Immature natural killer cell (primary cell): ENCODE data around the gene FGFR3. TPM values are rescaled to one million over a fixed set of nuclear protein-coding genes. Genes with fewer than 3 reads are reported as not detected.

Experiments
- DNase-seq, 3 donors: peaks; one replicate each; pipeline ENCODE4 v3.0.0; 2022; ENCODE audit warnings: mixed read lengths in 1 of 3
- H3K27ac Mint-ChIP-seq, 6 donors: one replicate each; pipeline ENCODE4 v1.8.0; 2020; ENCODE audit warnings: mixed read lengths in 6 of 6, mild to moderate bottlenecking in 5 of 6, inconsistent platforms in 4 of 6, moderate library complexity in 3 of 6
- H3K27me3 Mint-ChIP-seq, 3 donors: one replicate each; pipeline ENCODE4 v1.8.0; 2020 to 2021; ENCODE audit warnings: low read depth in 3 of 3, mild to moderate bottlenecking in 3 of 3, mixed read lengths in 3 of 3, moderate library complexity in 3 of 3, inconsistent platforms in 1 of 3
- H3K36me3 Mint-ChIP-seq, 3 donors: one replicate each; pipeline ENCODE4 v1.8.0; 2020; ENCODE audit warnings: mixed read lengths in 3 of 3, inconsistent platforms in 2 of 3, mild to moderate bottlenecking in 2 of 3
- H3K4me1 Mint-ChIP-seq, 2 donors: one replicate each; pipeline ENCODE4 v1.8.0; 2020; ENCODE audit warnings: inconsistent platforms in 2 of 2, mild to moderate bottlenecking in 2 of 2, mixed read lengths in 2 of 2, moderate library complexity in 1 of 2
- H3K4me3 Mint-ChIP-seq, 5 donors: one replicate each; pipeline ENCODE4 v1.8.0; 2020; ENCODE audit warnings: mild to moderate bottlenecking in 5 of 5, mixed read lengths in 5 of 5, inconsistent platforms in 3 of 5, moderate library complexity in 3 of 5
- H3K9me3 Mint-ChIP-seq, 6 donors: one replicate each; pipeline ENCODE4 v1.8.0; 2020; ENCODE audit warnings: mild to moderate bottlenecking in 6 of 6, mixed read lengths in 6 of 6, inconsistent platforms in 4 of 6, moderate library complexity in 3 of 6
- polyA plus RNA-seq, 3 donors: library from polyadenylated mRNA; unstranded; fragments of 300-500 nt; fragmentation: Illumina TruSeq; gene quantifications; one replicate each; pipeline ENCODE4 v1.2.3, GENCODE V29; 2021

The FGFR3 gene
- polyA plus RNA-seq, 3 donors from 2014 or later, result not detected

- H3K36me3 Mint-ChIP-seq, result no peaks in the 10 kb centered on the region
- no peak overlapping the region for H3K4me3 Mint-ChIP-seq
- H3K27me3 Mint-ChIP-seq, result no peaks in the 10 kb centered on the region
- H3K9me3 Mint-ChIP-seq, result no peaks in the 10 kb centered on the region
- H3K27ac Mint-ChIP-seq, result no peak overlapping the region
- no peak for DNase-seq
- peaks cover 0 to 2% of the 10 kb centered on the region in 2 donors for H3K4me1 Mint-ChIP-seq
Measured at GRCh38 chr4:1770245-1770644, 22.8 kb upstream of the FGFR3 start.

DNA sequence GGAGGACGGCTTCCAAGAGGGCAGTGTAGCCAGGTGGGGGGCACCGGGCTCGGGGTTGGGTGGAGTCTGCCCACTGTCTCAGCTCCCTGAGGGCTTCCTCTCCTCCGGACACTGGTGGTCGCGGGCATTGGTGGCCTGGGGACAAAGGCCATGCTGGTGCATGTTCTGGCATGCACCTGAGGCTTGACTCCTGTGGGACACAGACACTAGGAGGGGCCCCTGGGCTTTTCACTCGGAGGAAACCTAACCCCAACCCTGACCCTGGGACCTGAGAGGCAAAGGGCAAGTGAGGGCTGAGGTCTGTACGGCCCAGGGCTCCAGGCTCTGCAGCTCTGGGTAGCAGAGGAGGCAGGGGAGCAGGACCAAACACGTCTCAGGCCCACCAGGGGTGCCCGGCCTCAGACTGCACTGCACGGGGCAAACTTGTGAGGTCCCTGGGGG is 22.3 kb upstream of the FGFR3 start:
- Mint-ChIP-seq H3K4me1 (peaks cover 0 to 2% of the 10 kb centered on the region in 2 donors), H3K27ac (no peak overlapping the region), H3K9me3 (no peaks in the 10 kb centered on the region), H3K27me3 (no peaks in the 10 kb centered on the region), H3K4me3 (no peak overlapping the region), H3K36me3 (no peaks in the 10 kb centered on the region)
- no peak for DNase-seq

GRCh38 chr4:1771555-1772305 is 21.4 kb upstream of the FGFR3 start:
- Mint-ChIP-seq H3K27me3 (no peaks in the 10 kb centered on the region), H3K4me3 (no peak overlapping the region), H3K4me1 (peaks cover 0 to 2% of the 10 kb centered on the region in 2 donors), H3K9me3 (no peaks in the 10 kb centered on the region), H3K27ac (no peak overlapping the region), H3K36me3 (no peaks in the 10 kb centered on the region)
- no peak for DNase-seq

DNA sequence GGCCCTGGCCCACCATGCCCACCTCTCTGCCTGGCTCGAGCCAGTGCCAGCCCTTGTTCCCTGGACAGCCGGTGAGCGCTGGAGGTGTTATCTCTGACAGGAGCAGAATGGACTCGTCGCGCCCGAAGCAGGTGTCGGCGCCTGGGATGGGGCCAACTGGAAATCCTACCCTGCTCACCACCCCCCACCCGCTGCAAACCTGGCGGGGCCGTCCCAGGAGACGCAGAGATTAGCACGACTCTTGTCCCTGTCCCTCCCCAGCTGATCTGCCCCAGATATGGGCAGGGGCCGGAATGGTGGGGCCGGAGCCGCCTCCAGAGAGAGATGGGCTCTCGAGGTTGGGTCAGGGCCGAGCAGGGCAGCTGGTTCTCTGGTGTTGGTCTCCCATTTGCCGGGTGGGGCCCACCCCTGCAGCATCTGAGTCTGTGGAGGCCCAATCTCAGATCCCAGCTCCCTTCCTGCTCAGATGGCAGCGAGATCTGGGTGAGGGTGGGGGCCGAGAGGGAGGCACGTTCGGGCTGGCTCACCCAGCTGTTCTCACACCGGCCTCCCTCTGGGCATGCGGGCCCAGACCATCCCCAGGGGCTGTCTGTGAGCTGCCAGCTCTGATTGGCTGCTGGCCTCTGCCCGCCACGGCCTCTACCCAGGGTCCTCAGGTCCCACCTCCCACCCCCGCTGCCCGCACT is 20.1 kb upstream of the FGFR3 start:
- H3K4me1 Mint-ChIP-seq, result peaks cover 0 to 2% of the 10 kb centered on the region in 2 donors
- no peaks in the 10 kb centered on the region for H3K36me3 Mint-ChIP-seq
- H3K27ac Mint-ChIP-seq, result no peak overlapping the region
- H3K9me3 Mint-ChIP-seq, result no peaks in the 10 kb centered on the region
- H3K27me3 Mint-ChIP-seq, result no peaks in the 10 kb centered on the region
- no peak overlapping the region for H3K4me3 Mint-ChIP-seq
- DNase-seq, result no peak

DNA sequence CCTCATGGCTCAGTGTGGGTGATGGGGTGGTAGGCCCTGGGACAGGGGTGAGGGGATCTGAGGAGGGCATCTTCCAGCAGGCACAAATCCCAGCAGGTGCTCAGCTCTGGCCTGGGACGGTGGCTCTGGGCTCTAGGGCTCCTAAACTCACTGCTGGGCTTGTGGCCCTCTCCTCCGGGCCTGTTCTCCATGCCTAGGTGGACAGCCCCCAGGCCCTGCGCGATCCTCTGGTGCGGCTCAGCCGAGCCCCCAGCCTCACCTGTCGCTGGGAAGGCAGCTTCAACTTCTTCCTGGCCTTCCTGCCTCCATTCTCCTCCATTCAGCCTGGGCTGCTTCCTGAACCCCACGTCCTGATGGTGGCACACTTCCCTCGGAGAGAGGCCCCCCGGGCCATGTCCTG is 19.3 kb upstream of the FGFR3 start:
- H3K36me3 Mint-ChIP-seq, result no peaks in the 10 kb centered on the region
- H3K9me3 Mint-ChIP-seq, result no peaks in the 10 kb centered on the region
- no peaks in the 10 kb centered on the region for H3K27me3 Mint-ChIP-seq
- H3K27ac Mint-ChIP-seq, result no peak overlapping the region
- DNase-seq, result no peak
- H3K4me1 Mint-ChIP-seq, result no peaks in the 10 kb centered on the region
- no peak overlapping the region for H3K4me3 Mint-ChIP-seq

GRCh38 chr4:1775731-1776500 is 17.2 kb upstream of the FGFR3 start:
- no peaks in the 10 kb centered on the region for H3K27me3 Mint-ChIP-seq
- no peak overlapping the region for H3K27ac Mint-ChIP-seq
- no peak overlapping the region for H3K4me3 Mint-ChIP-seq
- H3K36me3 Mint-ChIP-seq, result no peaks in the 10 kb centered on the region
- no peak for DNase-seq
- no peaks in the 10 kb centered on the region for H3K9me3 Mint-ChIP-seq
- no peaks in the 10 kb centered on the region for H3K4me1 Mint-ChIP-seq

DNA sequence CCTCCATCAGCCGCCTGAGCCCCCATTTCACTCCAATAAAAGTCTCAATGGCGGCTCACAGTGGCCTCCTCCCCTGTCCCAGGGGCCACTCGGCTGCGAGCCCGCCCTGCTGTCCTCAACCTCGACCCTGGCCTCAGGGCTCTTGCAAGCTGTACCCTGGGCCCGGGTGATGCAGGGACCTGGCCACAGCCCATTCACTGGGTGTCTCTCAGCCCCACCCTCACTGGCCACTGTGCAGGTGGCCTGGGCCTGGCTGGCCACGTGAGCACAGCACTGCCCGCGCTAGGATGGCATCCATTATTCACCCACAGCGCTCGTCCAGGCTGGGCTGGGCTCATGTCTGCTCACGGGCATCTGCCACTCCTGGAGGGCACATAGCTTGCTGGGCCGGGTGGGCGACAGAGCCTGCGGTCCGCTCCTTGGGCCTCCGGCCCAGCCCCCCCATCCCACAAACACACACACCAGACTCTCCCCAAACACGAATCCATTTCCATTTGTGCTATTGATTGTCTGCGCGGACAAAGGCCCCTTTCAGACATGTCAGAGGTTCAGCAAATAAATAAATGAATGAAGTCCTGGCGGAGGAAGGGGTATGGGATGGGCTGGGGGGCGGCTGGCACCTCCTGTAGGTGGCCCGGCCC is 16.5 kb upstream of the FGFR3 start:
- Mint-ChIP-seq H3K36me3 (no peaks in the 10 kb centered on the region), H3K27me3 (no peaks in the 10 kb centered on the region), H3K27ac (no peak overlapping the region), H3K4me1 (no peaks in the 10 kb centered on the region), H3K9me3 (no peaks in the 10 kb centered on the region), H3K4me3 (no peak overlapping the region)
- no peak for DNase-seq

DNA sequence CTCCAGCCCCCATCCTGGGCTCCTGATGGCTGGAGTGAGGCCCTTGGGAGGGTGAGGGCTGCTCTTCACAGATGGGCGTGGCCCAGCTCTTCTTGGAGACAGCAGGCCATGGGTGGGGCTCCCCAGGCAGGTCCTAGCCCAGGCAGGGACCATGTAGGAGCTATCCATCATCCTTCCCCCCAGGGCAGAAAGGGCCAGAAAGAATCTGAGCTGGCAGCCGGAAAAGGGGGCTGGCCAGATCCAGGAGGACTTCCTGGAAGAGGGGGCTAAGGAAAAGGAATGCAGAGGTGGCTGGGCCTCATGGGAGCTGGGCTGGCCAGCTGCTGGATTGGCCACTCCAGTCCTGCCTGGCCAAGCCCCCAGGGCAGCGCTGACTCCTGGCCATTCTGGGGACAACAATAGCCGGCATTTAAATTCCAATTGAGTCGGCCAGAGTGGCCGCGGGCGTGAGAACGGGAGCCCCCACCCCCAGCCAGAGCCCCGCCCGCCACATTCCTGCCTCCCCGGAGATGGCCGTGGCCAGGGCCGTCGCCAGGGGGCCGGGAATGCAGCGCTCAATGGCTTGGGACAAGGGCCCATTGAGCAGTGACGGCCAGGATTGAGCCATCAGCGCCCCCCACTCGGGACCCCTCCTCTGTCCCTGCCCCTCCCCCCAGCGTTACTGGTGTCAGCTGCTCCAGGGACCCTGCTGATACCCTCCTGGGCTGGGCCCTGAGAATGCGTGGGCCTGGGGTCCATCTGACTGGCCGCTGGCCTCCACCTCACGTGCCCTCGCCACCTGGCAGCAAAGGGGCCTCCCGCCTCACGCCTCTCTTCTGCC is 15.1 kb upstream of the FGFR3 start:
- Mint-ChIP-seq H3K9me3 (no peaks in the 10 kb centered on the region), H3K27ac (no peak overlapping the region), H3K27me3 (no peaks in the 10 kb centered on the region), H3K4me3 (no peak overlapping the region), H3K4me1 (no peaks in the 10 kb centered on the region), H3K36me3 (no peaks in the 10 kb centered on the region)
- no peak for DNase-seq

DNA sequence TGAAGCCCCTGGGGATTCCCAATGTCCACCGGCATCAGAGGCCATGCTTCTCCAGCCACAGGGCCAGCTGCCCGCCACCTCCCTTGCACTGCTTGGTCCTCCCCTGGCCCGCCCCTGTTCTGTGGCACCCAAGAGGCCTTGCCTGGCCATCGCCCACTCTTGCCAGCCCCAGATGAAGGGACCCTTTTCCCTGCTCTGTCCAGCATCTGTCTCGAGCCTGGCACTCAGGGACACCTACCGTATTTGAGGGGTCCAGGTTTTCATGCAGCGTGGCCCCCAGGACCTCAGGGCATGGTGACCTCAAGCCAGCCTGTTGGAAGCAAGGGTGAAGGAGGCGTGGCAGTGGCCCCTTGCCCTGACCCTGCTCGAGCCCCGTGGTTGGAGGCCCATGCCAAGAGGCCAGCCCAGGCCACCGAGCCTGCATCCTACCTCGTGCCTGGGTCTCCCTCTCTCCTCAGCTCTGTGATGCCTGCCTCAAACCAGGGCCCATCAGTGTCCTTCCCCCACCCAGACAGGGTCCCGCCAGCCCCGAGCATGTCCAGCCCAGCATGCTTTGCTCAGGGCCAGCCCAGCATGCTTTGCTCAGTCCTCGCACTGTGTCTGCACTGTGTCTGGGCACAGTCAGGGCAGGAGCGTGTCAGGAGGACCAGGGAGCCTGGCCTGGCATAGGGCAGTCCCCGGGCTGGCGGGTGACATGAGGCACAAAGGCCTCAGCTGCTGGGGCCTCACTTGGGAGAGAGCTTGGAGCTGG is 14.3 kb upstream of the FGFR3 start:
- no peak overlapping the region for H3K4me3 Mint-ChIP-seq
- no peaks in the 10 kb centered on the region for H3K9me3 Mint-ChIP-seq
- DNase-seq, result no peak
- H3K36me3 Mint-ChIP-seq, result no peaks in the 10 kb centered on the region
- no peaks in the 10 kb centered on the region for H3K4me1 Mint-ChIP-seq
- H3K27ac Mint-ChIP-seq, result no peak overlapping the region
- H3K27me3 Mint-ChIP-seq, result no peaks in the 10 kb centered on the region

GRCh38 chr4:1779588-1780382 is 13.3 kb upstream of the FGFR3 start:
- H3K36me3 Mint-ChIP-seq, result no peaks in the 10 kb centered on the region
- H3K27me3 Mint-ChIP-seq, result no peaks in the 10 kb centered on the region
- no peak for DNase-seq
- no peak overlapping the region for H3K27ac Mint-ChIP-seq
- no peaks in the 10 kb centered on the region for H3K9me3 Mint-ChIP-seq
- H3K4me3 Mint-ChIP-seq, result no peak overlapping the region
- H3K4me1 Mint-ChIP-seq, result no peaks in the 10 kb centered on the region

- no peaks in the 10 kb centered on the region for H3K9me3 Mint-ChIP-seq
- no peak for DNase-seq
- no peak overlapping the region for H3K27ac Mint-ChIP-seq
Measured at GRCh38 chr4:1780435-1780834, 12.7 kb upstream of the FGFR3 start.

DNA sequence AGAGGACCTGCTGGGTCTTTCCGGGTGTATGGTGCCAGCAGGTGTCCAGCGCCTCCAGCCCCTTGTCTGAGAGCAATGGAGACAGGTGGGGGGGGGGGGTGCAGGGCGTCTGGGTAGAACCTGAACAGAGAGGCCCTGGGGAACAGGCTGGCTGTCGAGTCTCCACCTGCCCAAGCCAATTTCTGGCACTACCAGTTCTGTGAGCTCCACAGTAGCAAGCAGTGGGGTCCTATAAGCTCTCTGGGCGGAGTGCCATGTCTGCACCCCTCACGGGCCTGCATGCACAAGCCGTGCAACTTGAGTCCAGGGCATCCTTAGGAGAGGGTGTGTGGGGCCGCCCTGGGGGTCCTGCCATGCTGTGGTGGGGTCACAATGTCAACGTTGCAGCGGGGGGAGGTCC is 10.1 kb upstream of the FGFR3 start:
- H3K36me3 Mint-ChIP-seq, result no peaks in the 10 kb centered on the region

More at GRCh38 chr4:1780435-1780834, 12.7 kb upstream of the FGFR3 start:
- no peak overlapping the region for H3K4me3 Mint-ChIP-seq
- H3K27me3 Mint-ChIP-seq, result no peaks in the 10 kb centered on the region
- no peaks in the 10 kb centered on the region for H3K36me3 Mint-ChIP-seq
- H3K4me1 Mint-ChIP-seq, result no peaks in the 10 kb centered on the region

More for the DNA sequence above, 10.1 kb upstream of the FGFR3 start:
- H3K4me1 Mint-ChIP-seq, result no peaks in the 10 kb centered on the region
- no peaks in the 10 kb centered on the region for H3K27me3 Mint-ChIP-seq
- DNase-seq, result no peak
- no peaks in the 10 kb centered on the region for H3K9me3 Mint-ChIP-seq
- no peak overlapping the region for H3K27ac Mint-ChIP-seq
- H3K4me3 Mint-ChIP-seq, result no peak overlapping the region
